ENCODE results near the gene NUDT3. TPM values are rescaled to one million over a fixed set of nuclear protein-coding genes. Genes with fewer than 3 reads are reported as not detected.

Gene NUDT3
- total and polyA plus RNA-seq, 2 experiments from 2014 or later = 8.1 to 11.5 TPM

DNA sequence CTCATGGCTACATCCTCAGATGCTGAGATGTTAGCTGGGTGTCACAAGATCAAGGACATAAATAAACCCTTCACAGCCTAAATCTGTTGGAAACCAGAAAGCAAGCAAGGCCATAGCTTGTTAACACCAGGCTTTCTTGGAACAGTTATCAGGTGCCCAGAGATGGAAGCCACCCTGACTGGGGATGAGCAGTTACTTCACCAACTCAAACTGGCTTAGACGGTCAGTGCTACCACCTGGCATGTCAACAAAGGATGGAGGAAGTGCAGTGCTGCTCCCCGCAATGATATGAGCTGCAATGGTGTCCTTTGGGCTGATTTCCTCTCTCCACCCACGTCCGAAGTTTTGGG lies 114.7 kb downstream of the NUDT3 start:
- no peaks in the 10 kb centered on the region for H4K20me1 ChIP-seq (ENCODE audit: insufficient read depth)
- no peaks in the 10 kb centered on the region for H3K9me2 ChIP-seq (ENCODE audit: insufficient read depth)
- 88 to 89% methylated on average over 4 of the region's 4 CpGs for WGBS, 2 experiments (ENCODE audit: low coverage in 1 of 2, low lambda C conversion rate in 2 of 2, missing lambda C conversion rate in 2 of 2)
- no peak overlapping the region for H3K4me3 ChIP-seq
- no peak overlapping the region for H2AFZ ChIP-seq
- H3K4me1 ChIP-seq (ENCODE audit: insufficient read depth) = no peaks in the 10 kb centered on the region
- H3K9ac ChIP-seq = no peak overlapping the region
- H3F3A ChIP-seq (ENCODE audit: insufficient read depth) = no peaks in the 10 kb centered on the region
- no peaks in the 10 kb centered on the region for H3K27me3 ChIP-seq (replicated peaks; ENCODE audit: insufficient read depth)
- DNase-seq = no peak
- H3K4me2 ChIP-seq (ENCODE audit: unreplicated experiment) = no peak overlapping the region
- TF ChIP-seq EZH2phosphoT487 (IDR thresholded peaks at IDR 0.05; ENCODE audit: insufficient read depth, low read depth) (no peak), EZH2 (IDR thresholded peaks at IDR 0.05; ENCODE audit: insufficient read depth, poor library complexity, severe bottlenecking) (no peak)
- H3K27ac ChIP-seq = no peak overlapping the region
- in situ Hi-C loops (cut with MboI) = no loop called here
- no peaks in the 10 kb centered on the region for H3K9me3 ChIP-seq (ENCODE audit: low read depth)
- H3K36me3 ChIP-seq (ENCODE audit: low read depth) = no peaks in the 10 kb centered on the region
- no peaks in the 10 kb centered on the region for H3K79me2 ChIP-seq (ENCODE audit: insufficient read depth)

DNA sequence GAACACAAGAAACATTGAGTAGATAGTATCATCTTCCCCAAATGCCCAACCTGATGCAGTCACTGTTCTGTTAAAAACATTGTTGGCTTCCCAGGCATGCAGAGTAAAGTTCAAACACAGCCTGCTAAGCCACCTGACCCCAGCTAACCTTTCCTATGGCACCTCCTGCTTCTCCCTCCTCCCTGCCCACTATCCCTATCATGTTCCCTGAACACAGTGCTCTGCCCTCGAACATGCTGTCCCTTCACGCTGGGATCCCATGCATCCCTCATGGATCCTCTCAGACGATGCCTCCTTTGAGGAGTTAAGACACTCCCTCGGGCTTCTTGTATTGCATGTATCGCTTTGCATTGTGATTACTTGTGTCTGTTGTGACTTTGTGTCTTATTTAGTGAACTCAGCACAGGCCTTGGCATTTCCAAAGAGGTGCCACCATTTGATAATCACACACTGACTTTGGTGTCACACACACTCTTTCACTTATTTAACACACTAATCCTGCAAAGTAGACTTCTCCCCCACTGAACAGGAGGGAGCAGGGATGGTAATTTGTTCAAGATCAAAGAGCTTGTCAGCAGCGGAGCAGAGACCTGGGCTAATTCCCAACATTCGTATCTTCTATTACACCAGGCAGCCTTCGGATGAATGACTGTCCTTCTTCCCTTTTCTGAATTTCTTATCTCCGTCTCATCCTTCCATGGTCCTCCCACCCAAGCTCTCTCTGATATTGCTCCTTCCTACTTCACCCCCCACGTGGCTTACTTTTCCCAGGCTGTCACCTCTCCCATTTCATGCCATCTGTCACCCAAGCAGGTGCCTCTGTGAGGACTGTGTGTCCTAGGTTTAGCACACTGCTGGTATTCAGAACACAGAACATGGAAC lies 115.3 kb downstream of the NUDT3 start:
- no peak for DNase-seq
- Histone ChIP-seq H3K27me3 (replicated peaks; ENCODE audit: insufficient read depth) (no peaks in the 10 kb centered on the region), H3F3A (ENCODE audit: insufficient read depth) (no peaks in the 10 kb centered on the region), H2AFZ (no peak overlapping the region), H4K20me1 (ENCODE audit: insufficient read depth) (no peaks in the 10 kb centered on the region), H3K4me3 (no peak overlapping the region), H3K27ac (no peak overlapping the region), H3K9ac (no peak overlapping the region), H3K4me1 (ENCODE audit: insufficient read depth) (no peaks in the 10 kb centered on the region), H3K79me2 (ENCODE audit: insufficient read depth) (no peaks in the 10 kb centered on the region), H3K4me2 (ENCODE audit: unreplicated experiment) (no peak overlapping the region), H3K36me3 (ENCODE audit: low read depth) (no peaks in the 10 kb centered on the region), H3K9me3 (ENCODE audit: low read depth) (no peaks in the 10 kb centered on the region), H3K9me2 (ENCODE audit: insufficient read depth) (no peaks in the 10 kb centered on the region)
- TF ChIP-seq EZH2phosphoT487 (IDR thresholded peaks at IDR 0.05; ENCODE audit: insufficient read depth, low read depth) = no peak
- no peak for TF ChIP-seq EZH2 (IDR thresholded peaks at IDR 0.05; ENCODE audit: insufficient read depth, poor library complexity, severe bottlenecking)
- 63 to 65% methylated on average over 10 of the region's 10 CpGs for WGBS, 2 experiments (ENCODE audit: low coverage in 1 of 2, low lambda C conversion rate in 2 of 2, missing lambda C conversion rate in 2 of 2)
- in situ Hi-C loops (cut with MboI) = no loop called here

DNA sequence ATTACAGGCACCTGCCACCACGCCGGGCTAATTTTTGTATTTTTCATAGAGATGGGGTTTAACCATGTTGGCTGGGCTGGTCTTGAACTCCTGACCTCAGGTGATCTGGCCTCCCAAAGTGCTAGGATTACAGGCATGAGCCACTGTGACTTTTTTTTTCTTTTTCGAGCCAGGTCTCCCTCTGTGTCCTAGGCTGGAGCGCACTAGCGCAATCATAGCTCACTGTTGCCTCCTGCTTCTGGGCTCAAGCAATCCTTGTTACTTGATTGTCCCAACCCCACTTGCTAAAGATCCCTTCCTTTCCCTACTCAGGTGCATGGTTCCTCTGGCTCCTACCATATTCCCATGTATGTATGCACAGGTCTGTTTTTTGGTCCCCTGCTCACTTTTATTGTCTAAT lies 116.3 kb downstream of the NUDT3 start:
- TF ChIP-seq EZH2 (IDR thresholded peaks at IDR 0.05; ENCODE audit: insufficient read depth, poor library complexity, severe bottlenecking) = no peak
- no peak for TF ChIP-seq EZH2phosphoT487 (IDR thresholded peaks at IDR 0.05; ENCODE audit: insufficient read depth, low read depth)
- Histone ChIP-seq H3F3A (ENCODE audit: insufficient read depth) (no peaks in the 10 kb centered on the region), H3K9ac (no peak overlapping the region), H3K36me3 (ENCODE audit: low read depth) (no peaks in the 10 kb centered on the region), H3K27me3 (replicated peaks; ENCODE audit: insufficient read depth) (no peaks in the 10 kb centered on the region), H3K4me3 (no peak overlapping the region), H3K79me2 (ENCODE audit: insufficient read depth) (no peaks in the 10 kb centered on the region), H3K9me2 (ENCODE audit: insufficient read depth) (no peaks in the 10 kb centered on the region), H4K20me1 (ENCODE audit: insufficient read depth) (no peaks in the 10 kb centered on the region), H2AFZ (no peak overlapping the region), H3K4me1 (ENCODE audit: insufficient read depth) (no peaks in the 10 kb centered on the region), H3K27ac (no peak overlapping the region), H3K9me3 (ENCODE audit: low read depth) (no peaks in the 10 kb centered on the region), H3K4me2 (ENCODE audit: unreplicated experiment) (no peak overlapping the region)
- DNase-seq = no peak
- in situ Hi-C loops (cut with MboI) = no loop called here
- WGBS, 2 experiments (ENCODE audit: low coverage in 1 of 2, low lambda C conversion rate in 2 of 2, missing lambda C conversion rate in 2 of 2) = 98 to 100% methylated on average over 5 of the region's 5 CpGs

DNA sequence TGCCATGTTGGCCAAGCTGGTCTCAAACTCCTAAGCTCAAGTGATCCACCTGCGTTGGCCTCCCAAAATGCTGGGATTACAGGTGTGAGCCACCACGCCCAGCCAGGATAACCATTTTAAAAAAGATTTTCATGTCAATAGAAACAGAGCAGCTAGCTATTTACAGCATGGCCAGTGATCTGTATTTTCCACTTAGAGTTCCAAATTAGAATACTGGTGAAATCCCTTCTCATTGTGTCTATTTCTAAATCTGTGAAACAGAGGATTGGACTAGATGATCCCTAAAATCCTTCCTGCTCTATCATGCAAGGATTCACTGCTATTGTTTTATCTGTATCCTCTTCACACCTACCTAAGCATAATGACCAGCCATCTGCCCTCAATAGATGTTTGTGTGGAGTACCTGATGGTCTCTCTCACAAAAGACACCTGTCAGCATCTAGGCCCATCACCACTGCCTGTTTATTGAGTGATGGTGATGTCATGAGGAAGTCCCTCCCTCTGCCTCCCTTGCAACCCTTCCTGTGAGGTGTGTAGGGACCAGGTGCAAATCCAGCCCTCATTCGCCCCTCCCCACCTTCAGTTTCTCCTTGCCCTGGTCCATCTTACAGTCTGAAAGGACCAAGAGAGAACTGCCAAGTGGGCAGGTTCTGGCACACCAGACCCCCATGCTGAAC lies 117.2 kb downstream of the NUDT3 start:
- no peak overlapping the region for H3K4me3 ChIP-seq
- no peaks in the 10 kb centered on the region for H3K9me3 ChIP-seq (ENCODE audit: low read depth)
- TF ChIP-seq EZH2 (IDR thresholded peaks at IDR 0.05; ENCODE audit: insufficient read depth, poor library complexity, severe bottlenecking) (no peak), EZH2phosphoT487 (IDR thresholded peaks at IDR 0.05; ENCODE audit: insufficient read depth, low read depth) (no peak)
- no peak for DNase-seq
- H3K36me3 ChIP-seq (ENCODE audit: low read depth) = no peaks in the 10 kb centered on the region
- H3K4me1 ChIP-seq (ENCODE audit: insufficient read depth) = no peaks in the 10 kb centered on the region
- no peak overlapping the region for H3K9ac ChIP-seq
- in situ Hi-C loops (cut with MboI) = no loop called here
- H3K9me2 ChIP-seq (ENCODE audit: insufficient read depth) = no peaks in the 10 kb centered on the region
- no peak overlapping the region for H3K27ac ChIP-seq
- H3K79me2 ChIP-seq (ENCODE audit: insufficient read depth) = no peaks in the 10 kb centered on the region
- no peaks in the 10 kb centered on the region for H3F3A ChIP-seq (ENCODE audit: insufficient read depth)
- no peaks in the 10 kb centered on the region for H4K20me1 ChIP-seq (ENCODE audit: insufficient read depth)
- H3K27me3 ChIP-seq (replicated peaks; ENCODE audit: insufficient read depth) = no peaks in the 10 kb centered on the region
- no peak overlapping the region for H2AFZ ChIP-seq
- H3K4me2 ChIP-seq (ENCODE audit: unreplicated experiment) = no peak overlapping the region
- WGBS, 2 experiments (ENCODE audit: low coverage in 1 of 2, low lambda C conversion rate in 2 of 2, missing lambda C conversion rate in 2 of 2) = 87 to 97% methylated on average over 3 of the region's 3 CpGs
